Type B pancreatic cell (in vitro differentiated cells): Measurements from ENCODE around the gene GPI. TPM values are rescaled to one million over a fixed set of nuclear protein-coding genes. Genes with fewer than 3 reads are reported as not detected.

Source experiments
- DNase-seq: peaks from one replicate; pipeline ENCODE4 v3.0.0; 2021; ENCODE audit warnings: mixed read lengths; ENCODE audit not compliant: unreplicated experiment; ENCODE audit errors: extremely low spot score
- H3K27ac Mint-ChIP-seq: 2 replicates; pipeline ENCODE4 v1.8.0; 2021; ENCODE audit warnings: mild to moderate bottlenecking, mixed read lengths
- H3K27me3 Mint-ChIP-seq: 2 replicates; pipeline ENCODE4 v1.8.0; 2021; ENCODE audit warnings: mixed read lengths
- H3K36me3 Mint-ChIP-seq: 2 replicates; pipeline ENCODE4 v1.8.0; 2021; ENCODE audit warnings: mixed read lengths
- H3K4me1 Mint-ChIP-seq: one replicate; pipeline ENCODE4 v1.8.0; 2021; ENCODE audit warnings: mixed read lengths; ENCODE audit not compliant: unreplicated experiment
- H3K4me3 Mint-ChIP-seq: 2 replicates; pipeline ENCODE4 v1.8.0; 2021; ENCODE audit warnings: mild to moderate bottlenecking, mixed read lengths
- H3K9me3 Mint-ChIP-seq: 2 replicates; pipeline ENCODE4 v1.8.0; 2021; ENCODE audit warnings: mixed read lengths
- CTCF ChIP-seq: fragments of 200-600 bp; sonication (generic); conservative IDR thresholded peaks from 2 replicates; pipeline ENCODE4 v1.5.0; 2021; ENCODE audit warnings: antibody characterized with exemption, mild to moderate bottlenecking
- total RNA-seq: library from RNA; stranded (reverse); gene quantifications from 2 replicates; pipeline ENCODE4 v1.2.1, GENCODE V29; 2021; ENCODE audit warnings: low replicate concordance

Gene GPI
- total RNA-seq, 1 donor from 2014 or later = 241 TPM

DNA sequence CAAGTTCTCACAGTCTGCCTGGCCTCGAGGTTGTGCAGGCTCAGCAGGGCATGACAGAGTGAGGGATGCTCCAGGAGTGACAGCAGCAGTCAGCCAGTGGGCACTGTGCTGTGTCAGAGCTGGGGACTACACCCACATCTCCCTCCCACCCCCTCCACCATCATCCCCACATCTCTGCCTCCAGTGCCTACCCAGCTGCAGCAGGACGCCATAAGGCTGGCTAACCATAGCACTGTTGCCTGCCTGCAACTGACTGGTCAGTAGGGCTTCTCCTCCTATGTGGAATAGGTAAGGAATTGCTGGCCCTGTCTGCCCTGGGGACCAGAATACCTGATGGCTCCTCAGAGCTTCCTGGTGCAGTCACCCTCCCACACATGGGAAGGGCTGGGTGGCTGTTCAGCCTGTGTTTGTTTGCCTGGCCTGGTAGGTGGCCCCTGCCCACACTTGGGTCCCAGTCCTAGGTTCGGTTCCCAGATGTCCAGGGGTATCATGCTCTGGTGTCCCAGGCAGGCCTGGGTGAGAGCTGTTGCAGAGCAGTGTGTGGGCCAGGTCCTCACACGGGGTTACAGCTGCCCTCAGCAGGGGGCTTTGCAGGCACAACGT, 15.7 kb downstream of the GPI start:
- no peaks in the 10 kb centered on the region for H3K9me3 Mint-ChIP-seq
- H3K4me3 Mint-ChIP-seq = no peak overlapping the region
- DNase-seq = no peak
- no peak overlapping the region for H3K27ac Mint-ChIP-seq
- H3K36me3 Mint-ChIP-seq = peaks cover 30% of the 10 kb centered on the region
- no peak for TF ChIP-seq CTCF
- no peaks in the 10 kb centered on the region for H3K27me3 Mint-ChIP-seq
- H3K4me1 Mint-ChIP-seq = no peaks in the 10 kb centered on the region

DNA sequence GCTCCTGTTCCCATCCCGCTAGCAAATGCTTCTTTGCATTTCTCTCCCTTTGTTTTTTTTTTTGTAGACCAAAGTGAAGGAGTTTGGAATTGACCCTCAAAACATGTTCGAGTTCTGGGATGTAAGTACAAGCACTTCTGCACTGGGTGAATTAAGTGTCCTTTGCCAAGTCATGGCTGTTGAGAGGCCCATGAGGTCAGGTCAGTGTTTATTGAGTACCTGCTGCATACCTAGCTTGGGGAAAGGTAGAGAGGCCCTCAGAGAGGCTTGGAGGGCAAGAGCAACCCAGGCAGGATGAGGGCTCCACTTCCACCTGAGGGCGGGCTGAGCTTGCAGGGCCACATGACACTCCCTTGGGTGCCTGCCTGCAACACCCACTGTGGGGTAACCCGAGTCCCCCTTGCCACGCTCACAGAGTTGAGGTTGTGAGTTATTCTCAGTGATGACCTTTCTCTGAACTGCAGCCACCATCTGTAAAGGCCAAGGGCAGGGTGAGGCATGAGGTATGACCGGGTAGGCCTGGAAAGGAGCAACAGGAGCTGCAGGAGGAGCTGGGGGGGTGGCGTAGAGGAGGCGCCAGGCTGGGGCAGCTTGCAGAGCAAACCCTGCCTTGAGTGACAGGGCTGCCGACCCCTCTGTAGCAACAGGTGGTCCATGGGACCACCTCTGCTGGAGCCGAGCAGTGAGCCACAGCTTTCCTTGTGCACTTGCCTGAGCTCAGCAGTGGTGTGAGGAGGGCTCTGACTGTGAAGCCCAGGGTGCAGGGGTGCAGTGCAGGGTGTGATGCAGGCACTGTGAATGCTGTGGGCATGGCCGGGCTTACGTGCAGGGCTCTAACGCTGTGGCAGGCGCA, 16.6 kb downstream of the GPI start:
- H3K27ac Mint-ChIP-seq = no peak overlapping the region
- no peaks in the 10 kb centered on the region for H3K9me3 Mint-ChIP-seq
- H3K27me3 Mint-ChIP-seq = no peaks in the 10 kb centered on the region
- no peak for TF ChIP-seq CTCF
- H3K36me3 Mint-ChIP-seq = peaks cover 39% of the 10 kb centered on the region
- H3K4me1 Mint-ChIP-seq = no peaks in the 10 kb centered on the region
- H3K4me3 Mint-ChIP-seq = no peak overlapping the region
- DNase-seq = no peak

DNA sequence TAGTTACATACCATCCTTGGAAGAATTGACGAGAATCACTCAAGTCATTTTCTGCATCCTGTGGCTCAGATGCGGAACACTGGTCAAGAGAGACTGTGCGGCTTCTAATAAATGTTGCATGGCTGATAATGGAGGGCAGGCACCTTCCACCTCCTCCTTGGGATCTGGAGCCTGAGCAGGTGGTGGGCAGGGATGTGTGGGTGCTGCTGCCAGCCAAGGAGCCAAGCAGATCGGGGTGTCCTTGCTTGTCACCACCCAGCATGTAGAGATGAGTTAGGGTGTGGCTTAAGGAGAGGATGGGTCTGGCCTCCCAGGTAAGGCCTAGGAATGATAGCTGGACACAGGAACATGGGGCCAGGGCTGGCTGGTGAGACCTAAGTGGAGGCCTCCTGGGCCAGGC, 17.5 kb downstream of the GPI start:
- no peak overlapping the region for H3K27ac Mint-ChIP-seq
- peaks cover 40% of the 10 kb centered on the region for H3K36me3 Mint-ChIP-seq
- no peak overlapping the region for H3K4me3 Mint-ChIP-seq
- no peaks in the 10 kb centered on the region for H3K9me3 Mint-ChIP-seq
- no peak for TF ChIP-seq CTCF
- no peak for DNase-seq
- no peaks in the 10 kb centered on the region for H3K4me1 Mint-ChIP-seq
- H3K27me3 Mint-ChIP-seq = no peaks in the 10 kb centered on the region

DNA sequence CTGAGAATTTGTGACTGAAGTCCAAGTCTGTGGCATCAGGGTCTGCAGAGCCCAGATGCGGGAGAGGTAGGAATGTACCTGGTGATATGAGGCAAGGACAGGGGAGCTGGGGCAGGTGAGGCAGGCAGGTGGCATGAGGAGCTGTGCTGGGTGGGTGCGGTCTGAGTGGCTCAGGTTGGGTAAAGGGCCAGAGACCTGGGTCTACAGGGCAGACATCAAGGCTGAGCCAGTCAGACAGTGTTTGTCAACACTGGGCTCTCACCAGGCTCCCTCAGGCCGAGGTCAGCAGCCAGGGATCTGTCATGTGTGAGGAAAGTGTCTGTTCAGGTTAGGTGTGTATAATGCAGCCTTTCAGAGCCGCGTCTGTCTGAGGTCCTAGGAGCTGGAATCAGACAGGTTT, 18.6 kb downstream of the GPI start:
- no peak for DNase-seq
- Mint-ChIP-seq H3K9me3 (no peaks in the 10 kb centered on the region), H3K4me1 (no peaks in the 10 kb centered on the region), H3K4me3 (no peak overlapping the region), H3K27ac (no peak overlapping the region), H3K36me3 (peaks cover 39% of the 10 kb centered on the region), H3K27me3 (no peaks in the 10 kb centered on the region)
- TF ChIP-seq CTCF = no peak

GRCh38 chr19:34386645-34387445, 21.8 kb downstream of the GPI start:
- H3K36me3 Mint-ChIP-seq = peaks cover 37% of the 10 kb centered on the region
- H3K4me3 Mint-ChIP-seq = no peak overlapping the region
- H3K27ac Mint-ChIP-seq = no peak overlapping the region
- no peaks in the 10 kb centered on the region for H3K4me1 Mint-ChIP-seq
- H3K9me3 Mint-ChIP-seq = no peaks in the 10 kb centered on the region
- DNase-seq = no peak
- no peaks in the 10 kb centered on the region for H3K27me3 Mint-ChIP-seq
- no peak for TF ChIP-seq CTCF
